ENCODE results near the gene RAPGEF5. TPM values are rescaled to one million over a fixed set of nuclear protein-coding genes. Genes with fewer than 3 reads are reported as not detected.

The RAPGEF5 gene
- total and polyA plus RNA-seq, 2 donors (not counting 3 experiments of a cell fraction or from before 2014, with no cell fraction given), result 10.0 to 43.2 TPM

DNA sequence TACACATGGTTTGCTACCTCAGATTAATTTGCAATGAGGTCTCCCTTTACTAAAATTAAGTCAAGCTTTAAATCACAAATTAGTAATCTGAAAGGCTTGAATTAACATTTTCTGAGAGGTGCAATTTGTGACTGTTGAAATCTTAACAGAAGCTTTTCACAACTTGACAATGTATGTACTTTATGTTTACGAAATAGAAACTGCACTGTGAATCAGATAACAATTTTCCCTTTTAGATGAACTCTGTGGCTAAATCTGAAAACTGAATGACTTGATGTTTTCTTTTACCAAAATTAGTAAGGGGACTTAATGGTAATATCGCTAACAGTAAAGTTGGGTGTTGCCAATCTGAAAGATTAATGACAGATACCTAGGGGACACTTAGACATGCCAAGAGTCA, 197.6 kb downstream of the RAPGEF5 start:
- POLR2A ChIA-PET, result no interaction called here
- CTCF ChIA-PET, result interaction anchor here (1.0 to 2.2 kb wide), 3 partner anchors 11 to 49 kb away, joined by 3 to 10 read pairs (median 7); no protein-coding TSS in a partner anchor
- no peak overlapping the region for H3K9ac ChIP-seq (replicated peaks; ENCODE audit: extremely low read depth, insufficient read depth, low read length)
- BruUV-seq (replicated peaks), result no TSS peak
- no peak overlapping the region for H3K27ac ChIP-seq (ENCODE audit: insufficient read depth, low read depth, low read length)
- TF ChIP-seq, protein P1, sequence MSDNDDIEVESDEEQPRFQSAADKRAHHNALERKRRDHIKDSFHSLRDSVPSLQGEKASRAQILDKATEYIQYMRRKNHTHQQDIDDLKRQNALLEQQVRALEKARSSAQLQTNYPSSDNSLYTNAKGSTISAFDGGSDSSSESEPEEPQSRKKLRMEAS (IDR thresholded peaks at IDR 0.05; ENCODE audit: insufficient read depth, insufficient read length), result no peak
- no peak for TF ChIP-seq MYC (IDR thresholded peaks at IDR 0.05; ENCODE audit: low read depth, low read length)
- TF ChIP-seq, protein P2, sequence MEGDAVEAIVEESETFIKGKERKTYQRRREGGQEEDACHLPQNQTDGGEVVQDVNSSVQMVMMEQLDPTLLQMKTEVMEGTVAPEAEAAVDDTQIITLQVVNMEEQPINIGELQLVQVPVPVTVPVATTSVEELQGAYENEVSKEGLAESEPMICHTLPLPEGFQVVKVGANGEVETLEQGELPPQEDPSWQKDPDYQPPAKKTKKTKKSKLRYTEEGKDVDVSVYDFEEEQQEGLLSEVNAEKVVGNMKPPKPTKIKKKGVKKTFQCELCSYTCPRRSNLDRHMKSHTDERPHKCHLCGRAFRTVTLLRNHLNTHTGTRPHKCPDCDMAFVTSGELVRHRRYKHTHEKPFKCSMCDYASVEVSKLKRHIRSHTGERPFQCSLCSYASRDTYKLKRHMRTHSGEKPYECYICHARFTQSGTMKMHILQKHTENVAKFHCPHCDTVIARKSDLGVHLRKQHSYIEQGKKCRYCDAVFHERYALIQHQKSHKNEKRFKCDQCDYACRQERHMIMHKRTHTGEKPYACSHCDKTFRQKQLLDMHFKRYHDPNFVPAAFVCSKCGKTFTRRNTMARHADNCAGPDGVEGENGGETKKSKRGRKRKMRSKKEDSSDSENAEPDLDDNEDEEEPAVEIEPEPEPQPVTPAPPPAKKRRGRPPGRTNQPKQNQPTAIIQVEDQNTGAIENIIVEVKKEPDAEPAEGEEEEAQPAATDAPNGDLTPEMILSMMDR (IDR thresholded peaks at IDR 0.05; ENCODE audit: extremely low read depth in 1 of 2, insufficient read depth in 1 of 2, low read depth in 1 of 2, low read length in 2 of 2), result no peak
- no peak for TF ChIP-seq FOS (IDR thresholded peaks at IDR 0.05; ENCODE audit: borderline replicate concordance, insufficient read depth, low read length)
- TF ChIP-seq EZH2 (IDR thresholded peaks at IDR 0.05; ENCODE audit: borderline replicate concordance, low read depth, low read length, severe bottlenecking), result no peak
- no peak for TF ChIP-seq POLR2A (IDR thresholded peaks at IDR 0.05; ENCODE audit: low read depth, low read length)
- TF ChIP-seq GATA2 (IDR thresholded peaks at IDR 0.05; ENCODE audit: insufficient read depth, insufficient read length, low read depth, low read length), result no peak
- no peak for TF ChIP-seq POLR2AphosphoS5 (IDR thresholded peaks at IDR 0.05; ENCODE audit: insufficient read depth, low read depth, low read length)
- no peak for TF ChIP-seq JUN (IDR thresholded peaks at IDR 0.05; ENCODE audit: borderline replicate concordance, insufficient read depth, insufficient read length, low read depth)
- peaks cover 0 to 5% of the 10 kb centered on the region in 2 experiments for H3K36me3 ChIP-seq (ENCODE audit: control insufficient read depth in 2 of 2, extremely low read depth in 1 of 2, insufficient read depth in 2 of 2, low read length in 2 of 2)
- H2AFZ ChIP-seq (ENCODE audit: low read depth, low read length), result no peak overlapping the region
- no peaks in the 10 kb centered on the region for H3K9me1 ChIP-seq (replicated peaks; ENCODE audit: control insufficient read depth, extremely low read depth, insufficient read depth, low read length)
- no peak for FAIRE-seq
- H3K4me3 ChIP-seq (replicated peaks in 1 of 3; ENCODE audit: insufficient read depth in 1 of 3, low read depth in 1 of 3, low read length in 3 of 3), result no peak overlapping the region
- dilution Hi-C loops (cut with MboI; ENCODE audit: extremely low pct_ligation_motif_present, low sequenced_read_pairs), result no loop called here
- intact Hi-C loops (cut with micrococcal nuclease), result no loop called here
- no peak overlapping the region for H3K4me2 ChIP-seq (ENCODE audit: insufficient read depth, low read length)
- no peak for DNase-seq (ENCODE audit: low read depth, low spot score)
- no peaks in the 10 kb centered on the region for H4K20me1 ChIP-seq (replicated peaks; ENCODE audit: control insufficient read depth, extremely low read depth, insufficient read depth, low read length)
- H3K4me1 ChIP-seq (ENCODE audit: control insufficient read depth, extremely low read depth, insufficient read depth, low read length), result peaks cover 9% of the 10 kb centered on the region
- H3K9me3 ChIP-seq (replicated peaks; ENCODE audit: control insufficient read depth, insufficient read depth, low read length), result no peaks in the 10 kb centered on the region
- H3K79me2 ChIP-seq (ENCODE audit: control insufficient read depth, insufficient read depth, low read length), result no peaks in the 10 kb centered on the region
- H3K27me3 ChIP-seq (ENCODE audit: control insufficient read depth in 2 of 2, insufficient read depth in 2 of 2, low read length in 2 of 2), result no peaks in the 10 kb centered on the region

Measured in endothelial cell of umbilical vein (primary cell).